OCI-LY3 (cell line): ENCODE measurements around the gene ZBTB11.

Experiments
- H2AFZ ChIP-seq: fragments of 200-600, 300-600 bp; shearing (Covaris generic); 2 replicates; pipeline ENCODE4 v1.6.0; 2014; ENCODE audit warnings: antibody characterized with exemption, low read depth, low read length
- H3K27ac ChIP-seq: fragments of 200-600, 300-600 bp; sonication (generic); 2 replicates; pipeline ENCODE4 v1.5.1; 2014; ENCODE audit warnings: mild to moderate bottlenecking, low read length, moderate library complexity, mixed read lengths
- H3K27me3 ChIP-seq: fragments of 200-600, 300-600 bp; sonication (generic); 2 replicates; pipeline ENCODE4 v1.6.1; 2014; ENCODE audit warnings: low read depth, low read length, mixed read lengths
- H3K36me3 ChIP-seq: fragments of 200-600, 300-600 bp; sonication (generic); replicated peaks from 2 replicates; pipeline ENCODE3; 2014; ENCODE audit warnings: low read depth, low read length, mixed read lengths
- H3K4me1 ChIP-seq: fragments of 300-600, 200-600 bp; sonication (generic); 2 replicates; pipeline ENCODE4 v1.6.1; 2014; ENCODE audit warnings: low read length, mixed read lengths
- H3K4me2 ChIP-seq: fragments of 200-600, 300-600 bp; sonication (generic); 2 replicates; pipeline ENCODE4 v1.6.1; 2014; ENCODE audit warnings: low read length, mixed read lengths
- H3K4me3 ChIP-seq: fragments of 300-600, 200-600 bp; sonication (generic); 2 replicates; pipeline ENCODE4 v1.5.1; 2014; ENCODE audit warnings: antibody characterized with exemption, mild to moderate bottlenecking, low read length, moderate library complexity
- H3K79me2 ChIP-seq: fragments of 300-600, 200-600 bp; shearing (Covaris generic); 2 replicates; pipeline ENCODE4 v1.6.1; 2014; ENCODE audit warnings: mild to moderate bottlenecking, low read length, mixed read lengths
- H3K9ac ChIP-seq: fragments of 300-600, 200-600 bp; shearing (Covaris generic); 2 replicates; pipeline ENCODE4 v1.6.0; 2014; ENCODE audit warnings: mild to moderate bottlenecking, low read length, moderate library complexity
- H3K9me3 ChIP-seq: fragments of 200-600, 300-600 bp; shearing (Covaris generic); 2 replicates; pipeline ENCODE4 v1.6.1; 2014; ENCODE audit warnings: low read length, mixed read lengths; ENCODE audit not compliant: insufficient read depth
- H4K20me1 ChIP-seq: fragments of 200-600, 300-600 bp; sonication (generic); 2 replicates; pipeline ENCODE4 v1.6.1; 2016; ENCODE audit warnings: low read length, mixed read lengths; ENCODE audit not compliant: insufficient read depth
- EZH2phosphoT487 ChIP-seq: fragments of 200-600 bp; shearing (Covaris generic); IDR thresholded peaks from 2 replicates; pipeline ENCODE4 v1.6.1; 2018; ENCODE audit warnings: antibody characterized with exemption, mixed run types, low read depth
- TF ChIP-seq, protein P1 (sequence below): fragments of 200-600, 300-600 bp; sonication (generic); IDR thresholded peaks from 2 replicates; pipeline ENCODE4 v1.5.1; 2014; ENCODE audit warnings: antibody characterized with exemption, low read length, low read depth

Gene ZBTB11

DNA sequence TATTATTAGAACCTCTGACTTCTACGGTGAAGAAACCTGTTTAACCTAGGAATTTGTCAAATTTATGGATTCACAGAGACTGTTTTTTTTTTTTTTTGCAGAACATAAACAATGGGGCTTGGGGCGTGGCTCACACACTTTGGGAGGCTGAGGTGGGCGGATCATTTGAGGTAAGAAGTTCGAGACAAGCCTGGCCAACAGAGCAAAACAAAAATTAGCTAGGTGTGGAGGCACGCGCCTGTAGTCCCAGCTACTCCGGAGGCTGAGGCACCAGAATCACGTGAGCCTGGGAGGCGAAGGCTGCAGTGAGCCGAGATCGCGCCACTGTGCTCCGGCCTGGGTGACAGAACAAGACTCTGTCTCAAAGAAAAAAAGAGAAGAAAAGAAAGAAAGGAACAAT, 3.0 kb downstream of the ZBTB11 start:
- H3K79me2 ChIP-seq: peaks cover 66% of the 10 kb centered on the region

DNA sequence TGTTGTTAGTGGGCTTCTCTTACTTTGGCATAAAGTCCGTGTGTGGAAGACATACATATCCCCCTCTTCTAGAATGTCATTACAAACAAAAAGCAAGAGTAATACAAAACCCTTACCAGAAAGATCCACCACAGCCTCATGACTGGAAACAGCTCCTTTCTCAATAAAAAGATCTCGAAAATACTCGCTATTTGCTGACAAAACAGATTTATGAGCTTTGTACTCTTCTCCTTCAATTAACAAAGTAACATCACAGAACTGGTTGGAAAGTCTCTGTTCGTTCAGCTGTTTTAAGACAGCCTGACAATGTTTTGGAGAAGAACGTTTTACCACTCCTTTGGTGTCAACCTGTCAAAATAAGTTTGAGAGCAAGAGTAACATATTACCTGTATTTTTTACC, 5.9 kb downstream of the ZBTB11 start:
- Histone ChIP-seq H3K36me3 (peaks cover 30% of the 10 kb centered on the region), H3K9me3 (no peaks in the 10 kb centered on the region), H3K4me3 (no peak overlapping the region), H3K27ac (no peak overlapping the region), H3K9ac (no peak overlapping the region), H4K20me1 (peaks cover 24% of the 10 kb centered on the region), H3K4me1 (peaks cover 37% of the 10 kb centered on the region), H3K27me3 (no peaks in the 10 kb centered on the region), H2AFZ (no peak overlapping the region), H3K79me2 (peaks cover 62% of the 10 kb centered on the region), H3K4me2 (no peak overlapping the region)
- TF ChIP-seq, protein P1, sequence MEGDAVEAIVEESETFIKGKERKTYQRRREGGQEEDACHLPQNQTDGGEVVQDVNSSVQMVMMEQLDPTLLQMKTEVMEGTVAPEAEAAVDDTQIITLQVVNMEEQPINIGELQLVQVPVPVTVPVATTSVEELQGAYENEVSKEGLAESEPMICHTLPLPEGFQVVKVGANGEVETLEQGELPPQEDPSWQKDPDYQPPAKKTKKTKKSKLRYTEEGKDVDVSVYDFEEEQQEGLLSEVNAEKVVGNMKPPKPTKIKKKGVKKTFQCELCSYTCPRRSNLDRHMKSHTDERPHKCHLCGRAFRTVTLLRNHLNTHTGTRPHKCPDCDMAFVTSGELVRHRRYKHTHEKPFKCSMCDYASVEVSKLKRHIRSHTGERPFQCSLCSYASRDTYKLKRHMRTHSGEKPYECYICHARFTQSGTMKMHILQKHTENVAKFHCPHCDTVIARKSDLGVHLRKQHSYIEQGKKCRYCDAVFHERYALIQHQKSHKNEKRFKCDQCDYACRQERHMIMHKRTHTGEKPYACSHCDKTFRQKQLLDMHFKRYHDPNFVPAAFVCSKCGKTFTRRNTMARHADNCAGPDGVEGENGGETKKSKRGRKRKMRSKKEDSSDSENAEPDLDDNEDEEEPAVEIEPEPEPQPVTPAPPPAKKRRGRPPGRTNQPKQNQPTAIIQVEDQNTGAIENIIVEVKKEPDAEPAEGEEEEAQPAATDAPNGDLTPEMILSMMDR: no peak
- TF ChIP-seq EZH2phosphoT487: no peak

More for the DNA sequence above, 3.0 kb downstream of the ZBTB11 start:
- Histone ChIP-seq H4K20me1 (peaks cover 24% of the 10 kb centered on the region), H3K36me3 (peaks cover 17% of the 10 kb centered on the region), H3K4me1 (peaks cover 27% of the 10 kb centered on the region), H3K9ac (no peak overlapping the region), H3K4me3 (no peak overlapping the region), H3K27me3 (no peaks in the 10 kb centered on the region), H3K27ac (no peak overlapping the region), H3K4me2 (no peak overlapping the region), H3K9me3 (no peaks in the 10 kb centered on the region), H2AFZ (no peak overlapping the region)
- TF ChIP-seq EZH2phosphoT487: no peak
- TF ChIP-seq, protein P1: no peak

DNA sequence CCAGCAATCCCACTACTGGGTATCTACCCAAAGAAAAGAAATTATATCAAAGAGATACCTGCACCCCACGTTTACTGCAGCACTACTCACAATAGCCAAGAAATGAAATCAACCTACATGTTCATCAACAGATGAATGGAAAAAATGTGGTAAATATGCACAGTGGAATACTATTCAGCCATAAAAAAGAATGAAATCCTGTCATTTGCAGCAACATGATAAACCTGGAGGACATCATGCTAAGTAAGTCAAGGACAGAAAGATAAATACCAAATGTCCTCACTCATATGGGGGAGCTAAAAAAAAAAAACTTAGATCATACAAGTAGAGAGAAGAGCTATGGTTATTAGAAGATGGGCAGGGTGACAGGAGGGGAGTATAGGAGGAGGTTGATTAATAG, 9.1 kb downstream of the ZBTB11 start:
- H3K4me2 ChIP-seq: no peak overlapping the region
- H3K36me3 ChIP-seq: peaks cover 48% of the 10 kb centered on the region
- no peak overlapping the region for H2AFZ ChIP-seq
- H3K27ac ChIP-seq: no peak overlapping the region; the same call in 1 of the 2 replicates
- H3K9ac ChIP-seq: no peak overlapping the region
- H3K4me1 ChIP-seq: peaks cover 34% of the 10 kb centered on the region
- H3K9me3 ChIP-seq: no peaks in the 10 kb centered on the region
- peaks cover 5% of the 10 kb centered on the region for H4K20me1 ChIP-seq
- TF ChIP-seq, protein P1: no peak
- TF ChIP-seq EZH2phosphoT487: no peak
- peaks cover 31% of the 10 kb centered on the region for H3K79me2 ChIP-seq
- no peak overlapping the region for H3K4me3 ChIP-seq
- H3K27me3 ChIP-seq: no peaks in the 10 kb centered on the region

- H2AFZ ChIP-seq: no peak overlapping the region
- H3K9me3 ChIP-seq: no peaks in the 10 kb centered on the region
- H3K79me2 ChIP-seq: peaks cover 26% of the 10 kb centered on the region
- H3K4me1 ChIP-seq: peaks cover 29% of the 10 kb centered on the region
- H3K9ac ChIP-seq: no peak overlapping the region
- no peaks in the 10 kb centered on the region for H3K27me3 ChIP-seq
- H4K20me1 ChIP-seq: no peaks in the 10 kb centered on the region; the same call in 1 of the 2 replicates
- H3K36me3 ChIP-seq: peaks cover 48% of the 10 kb centered on the region
- TF ChIP-seq EZH2phosphoT487: no peak
- TF ChIP-seq, protein P1: peak; percentile 25; the same call in 1 of the 2 replicates
- H3K4me2 ChIP-seq: no peak overlapping the region
- H3K27ac ChIP-seq: peak overlapping the region; percentile 16; the same call in 1 of the 2 replicates
- H3K4me3 ChIP-seq: no peak overlapping the region
Observed at GRCh38 chr3:101667331-101667730, 9.6 kb downstream of the ZBTB11 start.
